Middle frontal gyrus (tissue), 1 donor: ENCODE results near the gene PEX14.
A peak's percentile ranks its signal among the peaks of the same experiment; 100 is the strongest.
"Not testable (repeated sequence)": the region's sequence is repeated elsewhere in the genome, so short reads cannot be mapped to it uniquely, and the experiment has no call there.

Experiments used
- DNase-seq: peaks from one replicate; pipeline ENCODE4 v3.0.0-alpha.2; 2015; ENCODE audit warnings: low spot score; ENCODE audit errors: extremely low spot score

PEX14 gene

GRCh38 chr1:10474613-10475507 is at the start of gene PEX14:
Gene PEX14 (plus strand): TSS chr1:10474950. CDS start chr1:10474967, 17 bp downstream.
- DNase-seq: peak; percentile 66

- DNase-seq: not testable (repeated sequence)
These were observed 48.8 kb upstream of the PEX14 start for GRCh38 chr1:10425826-10426534.

- DNase-seq: not testable (repeated sequence)
These were observed 48.3 kb upstream of the PEX14 start for GRCh38 chr1:10426535-10426848.

- DNase-seq: no peak
These were observed 45.8 kb upstream of the PEX14 start for GRCh38 chr1:10428984-10429383.

GRCh38 chr1:10429868-10430215 is 44.9 kb upstream of the PEX14 start:
- DNase-seq: no peak

- peak; percentile 77 for DNase-seq
These were observed 44.3 kb upstream of the PEX14 start, which contains the start of gene CENPS for GRCh38 chr1:10430216-10431069. Gene CENPS (plus strand): TSS chr1:10430433. CDS start chr1:10430518, 85 bp downstream.

GRCh38 chr1:10431070-10431730 is 43.5 kb upstream of the PEX14 start:
- DNase-seq: no peak

GRCh38 chr1:10432910-10433700 is 41.6 kb upstream of the PEX14 start:
- DNase-seq: no peak

- DNase-seq: no peak
These were observed 41.0 kb upstream of the PEX14 start for GRCh38 chr1:10433790-10434189.

- DNase-seq: no peak
These were observed 40.2 kb upstream of the PEX14 start for GRCh38 chr1:10434590-10434989.

- no peak for DNase-seq
These were observed 37.7 kb upstream of the PEX14 start for GRCh38 chr1:10437052-10437451.

GRCh38 chr1:10438677-10439163 is 36.0 kb upstream of the PEX14 start:
- DNase-seq: no peak

- DNase-seq: no peak
These were observed 34.4 kb upstream of the PEX14 start for GRCh38 chr1:10440305-10440704.

GRCh38 chr1:10440794-10441193 is 34.0 kb upstream of the PEX14 start:
- DNase-seq: no peak

GRCh38 chr1:10444248-10444647 is 30.5 kb upstream of the PEX14 start:
- DNase-seq: no peak

- no peak for DNase-seq
These were observed 29.9 kb upstream of the PEX14 start for GRCh38 chr1:10444795-10445397.

- DNase-seq: no peak
These were observed 27.8 kb upstream of the PEX14 start for GRCh38 chr1:10446790-10447422.

GRCh38 chr1:10449751-10450150 is 25.0 kb upstream of the PEX14 start, which contains the start of gene CORT:
Gene CORT (plus strand): TSS chr1:10450031. CDS start chr1:10450224, 193 bp downstream.
- DNase-seq: no peak

GRCh38 chr1:10450156-10450814 is 24.5 kb upstream of the PEX14 start:
- DNase-seq: no peak
